ENCODE data around the gene PAQR7.

Gene PAQR7

DNA sequence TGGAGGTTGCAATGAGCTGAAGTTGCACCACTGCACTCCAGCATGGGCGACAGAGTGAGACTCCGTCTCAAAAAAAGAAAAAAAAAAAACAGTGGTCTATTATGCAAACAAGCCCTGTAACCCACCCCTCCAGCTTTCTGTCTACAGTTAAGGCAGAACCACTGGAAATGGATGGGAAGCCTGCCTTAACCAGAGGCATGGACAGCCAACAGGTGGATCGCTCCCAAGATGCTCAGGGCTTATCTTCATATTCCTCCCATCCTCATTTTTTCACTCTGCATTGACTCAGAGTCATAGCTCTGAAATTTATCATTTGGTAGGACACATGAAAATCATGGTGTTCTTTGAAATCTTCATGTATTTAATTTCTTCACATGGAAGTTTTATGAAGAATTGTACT is 47.0 kb downstream of the PAQR7 start:
- no peaks in the 10 kb centered on the region for H4K20me1 ChIP-seq (ENCODE audit: insufficient read depth)
- no peak overlapping the region for H3K27ac ChIP-seq
- no peak overlapping the region for H2AFZ ChIP-seq (ENCODE audit: low read depth)
- H3K4me1 ChIP-seq (ENCODE audit: low read depth, poor library complexity, severe bottlenecking): peaks cover 8% of the 10 kb centered on the region
- no peaks in the 10 kb centered on the region for H3K79me2 ChIP-seq (ENCODE audit: insufficient read depth, low read depth)
- no peak overlapping the region for H3K4me3 ChIP-seq (IDR thresholded peaks at IDR 0.05; ENCODE audit: insufficient read depth, low read depth, low read length)
- H3K27me3 ChIP-seq (ENCODE audit: insufficient read depth, low read depth): no peaks in the 10 kb centered on the region
- H3K4me2 ChIP-seq: no peak overlapping the region
- no peak overlapping the region for H3K9ac ChIP-seq
- no peak for TF ChIP-seq CTCF (conservative IDR thresholded peaks at IDR 0.05; ENCODE audit: low read depth, low read length)
- H3K36me3 ChIP-seq (ENCODE audit: insufficient read depth): no peaks in the 10 kb centered on the region

DNA sequence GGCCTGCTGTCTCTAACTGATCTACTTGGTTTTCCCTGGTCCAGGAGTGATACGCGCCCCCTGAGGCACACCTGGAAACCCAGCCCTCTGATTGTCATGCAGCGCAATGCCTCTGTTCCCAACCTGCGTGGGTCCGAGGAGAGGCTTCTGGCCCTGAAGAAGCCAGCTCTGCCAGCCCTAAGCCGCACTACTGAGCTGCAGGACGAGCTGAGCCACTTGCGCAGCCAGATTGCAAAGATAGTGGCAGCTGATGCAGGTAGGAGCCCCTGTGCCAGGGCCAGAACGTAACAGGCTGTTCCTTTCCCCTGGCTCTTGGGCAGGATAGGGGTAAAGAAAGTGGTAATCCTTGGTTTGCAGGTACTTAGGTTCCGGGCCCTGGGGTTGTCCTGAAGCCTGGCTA is 48.9 kb downstream of the PAQR7 start:
- H2AFZ ChIP-seq (ENCODE audit: low read depth): no peak overlapping the region
- H3K36me3 ChIP-seq (ENCODE audit: insufficient read depth): no peaks in the 10 kb centered on the region
- peaks cover 15% of the 10 kb centered on the region for H3K4me1 ChIP-seq (ENCODE audit: low read depth, poor library complexity, severe bottlenecking)
- H3K9ac ChIP-seq: no peak overlapping the region
- no peak overlapping the region for H3K4me3 ChIP-seq (IDR thresholded peaks at IDR 0.05; ENCODE audit: insufficient read depth, low read depth, low read length)
- H3K27me3 ChIP-seq (ENCODE audit: insufficient read depth, low read depth): no peaks in the 10 kb centered on the region
- TF ChIP-seq CTCF (conservative IDR thresholded peaks at IDR 0.05; ENCODE audit: low read depth, low read length): no peak
- H3K4me2 ChIP-seq: no peak overlapping the region
- no peaks in the 10 kb centered on the region for H3K79me2 ChIP-seq (ENCODE audit: insufficient read depth, low read depth)
- no peak overlapping the region for H3K27ac ChIP-seq
- no peaks in the 10 kb centered on the region for H4K20me1 ChIP-seq (ENCODE audit: insufficient read depth)

DNA sequence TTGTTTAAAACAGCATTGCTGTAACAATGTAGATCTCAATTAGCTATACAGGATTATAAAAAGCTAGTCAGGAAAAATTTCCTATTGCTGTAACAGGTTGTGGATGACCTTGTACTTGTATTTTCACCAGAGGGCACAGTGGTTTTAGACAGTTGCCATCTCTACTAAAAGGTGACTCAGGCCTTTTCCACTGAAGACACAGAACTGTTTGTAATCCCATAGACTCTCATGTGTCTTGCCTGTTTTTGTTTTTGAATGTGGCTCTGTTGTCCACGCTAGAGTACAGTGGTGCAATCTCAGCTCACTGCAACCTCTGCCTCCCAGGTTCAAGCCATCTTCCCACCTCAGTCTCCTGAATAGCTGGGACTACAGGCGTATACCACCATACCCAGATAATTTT is 49.9 kb downstream of the PAQR7 start:
- no peaks in the 10 kb centered on the region for H3K27me3 ChIP-seq (ENCODE audit: insufficient read depth, low read depth)
- no peak overlapping the region for H2AFZ ChIP-seq (ENCODE audit: low read depth)
- no peaks in the 10 kb centered on the region for H4K20me1 ChIP-seq (ENCODE audit: insufficient read depth)
- H3K27ac ChIP-seq: no peak overlapping the region
- TF ChIP-seq CTCF (conservative IDR thresholded peaks at IDR 0.05; ENCODE audit: low read depth, low read length): no peak
- H3K4me3 ChIP-seq (IDR thresholded peaks at IDR 0.05; ENCODE audit: insufficient read depth, low read depth, low read length): no peak overlapping the region
- H3K79me2 ChIP-seq (ENCODE audit: insufficient read depth, low read depth): no peaks in the 10 kb centered on the region
- peaks cover 21% of the 10 kb centered on the region for H3K4me1 ChIP-seq (ENCODE audit: low read depth, poor library complexity, severe bottlenecking)
- no peak overlapping the region for H3K9ac ChIP-seq
- H3K4me2 ChIP-seq: no peak overlapping the region
- H3K36me3 ChIP-seq (ENCODE audit: insufficient read depth): no peaks in the 10 kb centered on the region

DNA sequence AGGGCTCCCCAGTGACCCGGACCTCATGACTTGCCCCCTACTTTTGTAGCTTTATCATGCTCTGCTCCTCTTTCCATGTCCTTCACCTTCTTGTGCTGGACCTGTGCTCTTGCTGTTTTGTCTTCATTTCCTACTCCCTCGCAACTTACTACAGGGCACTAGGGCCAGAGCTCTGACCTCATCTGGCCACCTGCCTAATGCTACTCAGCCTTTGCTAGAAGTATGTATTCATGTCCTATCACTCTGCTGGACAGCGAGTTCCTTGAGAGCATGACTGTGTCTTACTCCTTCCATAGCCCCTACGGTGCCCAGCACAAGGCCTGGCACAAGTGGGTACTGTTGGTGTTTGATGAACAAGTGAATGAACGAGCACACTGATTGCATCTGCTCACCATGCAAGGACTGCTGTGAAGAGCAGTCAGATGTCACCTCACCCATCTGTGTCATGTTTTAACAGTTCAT is 53.8 kb downstream of the PAQR7 start:
- Histone ChIP-seq H3K27me3 (ENCODE audit: insufficient read depth, low read depth) (no peaks in the 10 kb centered on the region), H2AFZ (ENCODE audit: low read depth) (no peak overlapping the region), H3K4me1 (ENCODE audit: low read depth, poor library complexity, severe bottlenecking) (peaks cover 29% of the 10 kb centered on the region), H4K20me1 (ENCODE audit: insufficient read depth) (no peaks in the 10 kb centered on the region), H3K4me2 (peak overlapping the region; percentile 65; the same call in 1 of the 2 replicates), H3K79me2 (ENCODE audit: insufficient read depth, low read depth) (no peaks in the 10 kb centered on the region), H3K9ac (peak overlapping the region; percentile 78; the same call in 1 of the 2 replicates), H3K36me3 (ENCODE audit: insufficient read depth) (no peaks in the 10 kb centered on the region), H3K4me3 (IDR thresholded peaks at IDR 0.05; ENCODE audit: insufficient read depth, low read depth, low read length) (no peak overlapping the region), H3K27ac (no peak overlapping the region)
- TF ChIP-seq CTCF (conservative IDR thresholded peaks at IDR 0.05; ENCODE audit: low read depth, low read length): no peak
